CD4-positive, alpha-beta T cell treated with Interleukin-6 at 100 ng/mL for 8 hours (primary cell): Measurements from ENCODE around the gene CHST9.
"Not testable (repeated sequence)": the region's sequence is repeated elsewhere in the genome, so short reads cannot be mapped to it uniquely, and the experiment has no call there.

Experiments
- DNase-seq: peaks from one replicate; pipeline ENCODE4 v3.0.0-alpha.2; 2020; ENCODE audit warnings: mixed read lengths, low spot score

CHST9 gene

GRCh38 chr18:27094621-27095020, 90.5 kb downstream of the CHST9 start:
- DNase-seq = no peak

GRCh38 chr18:27093290-27093689, 91.8 kb downstream of the CHST9 start:
- not testable (repeated sequence) for DNase-seq

DNA sequence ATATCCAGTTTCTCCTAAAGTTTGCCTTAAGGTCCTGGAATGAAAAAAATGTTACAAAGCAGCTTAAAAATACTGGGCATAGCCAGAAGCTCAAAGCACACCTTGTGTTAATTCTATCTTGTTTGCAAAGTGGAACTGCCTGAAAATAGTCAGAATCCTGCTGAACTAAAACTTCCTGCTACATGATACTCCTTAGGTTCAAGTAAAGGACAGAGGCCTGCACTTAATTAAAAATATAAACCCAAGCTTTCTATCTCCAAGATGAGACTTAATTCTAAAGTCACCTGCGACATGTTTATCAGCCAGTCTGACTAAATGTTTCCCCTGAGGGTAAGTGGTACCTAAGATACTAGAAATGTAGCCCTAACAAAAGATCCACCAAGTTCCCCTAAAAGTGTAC, 103.4 kb downstream of the CHST9 start:
- DNase-seq = no peak

GRCh38 chr18:27075828-27076227, 109.3 kb downstream of the CHST9 start:
- DNase-seq = no peak

DNA sequence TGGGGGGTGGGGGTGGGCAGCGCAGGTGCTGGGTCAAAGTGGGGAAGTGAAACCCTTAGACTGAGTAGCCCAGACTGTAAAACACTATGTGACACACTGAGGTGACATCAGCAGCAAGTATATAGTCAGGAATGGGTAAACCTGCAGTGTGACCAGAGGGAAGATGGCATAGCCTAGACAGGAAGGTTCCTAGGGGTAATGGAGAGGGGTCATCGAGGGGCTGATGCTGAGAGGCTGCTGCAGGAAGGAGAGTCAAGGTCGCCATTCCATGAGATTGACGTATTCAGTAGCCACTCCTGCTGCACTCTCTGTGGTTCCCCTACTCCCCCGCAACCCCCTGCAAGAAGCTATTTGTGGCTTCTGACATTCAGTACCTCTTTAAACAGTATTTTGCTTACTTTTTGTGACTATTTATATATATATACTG, 111.7 kb downstream of the CHST9 start:
- DNase-seq = no peak

DNA sequence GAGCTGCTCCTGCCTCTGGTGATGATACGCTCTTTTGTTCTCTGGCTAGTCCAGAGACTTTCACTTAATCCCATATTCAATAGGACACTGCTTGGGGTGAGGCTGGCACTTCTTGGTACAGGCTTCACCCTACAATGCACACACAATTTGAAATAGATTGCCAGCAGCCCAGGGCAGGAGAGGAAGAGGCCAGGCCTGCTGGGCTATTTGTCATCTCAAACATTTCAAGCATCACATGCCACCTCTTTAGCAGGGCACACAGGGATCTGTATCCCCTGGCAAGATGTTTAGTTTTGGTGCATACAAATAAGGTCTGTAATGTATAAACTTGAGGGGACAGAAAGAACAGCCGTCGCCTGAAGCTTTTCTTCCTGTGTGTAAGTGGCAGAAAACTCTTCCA, 120.4 kb downstream of the CHST9 start:
- DNase-seq = no peak

DNA sequence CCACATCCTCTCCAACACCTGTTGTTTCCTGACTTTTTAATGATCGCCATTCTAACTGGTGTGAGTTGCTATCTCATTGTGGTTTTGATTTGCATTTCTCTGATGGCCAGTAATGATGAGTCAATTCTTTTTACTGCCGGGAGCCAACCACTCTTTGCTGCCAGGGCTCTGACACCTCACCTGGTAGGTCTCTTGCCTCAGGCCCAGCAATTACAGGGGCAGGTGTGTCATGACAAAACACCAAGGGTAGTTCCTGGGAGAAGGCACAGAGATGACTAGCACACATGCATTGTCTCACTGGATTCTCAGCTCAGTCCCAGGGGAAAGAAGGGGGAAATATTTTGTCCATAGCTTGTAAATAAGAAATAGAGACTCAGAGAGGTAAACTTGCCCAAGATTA, 122.3 kb downstream of the CHST9 start:
- DNase-seq = no peak

GRCh38 chr18:27061488-27062095, 123.5 kb downstream of the CHST9 start:
- no peak for DNase-seq

- no peak for DNase-seq
These were observed 127.4 kb downstream of the CHST9 start for GRCh38 chr18:27057519-27058234.

DNA sequence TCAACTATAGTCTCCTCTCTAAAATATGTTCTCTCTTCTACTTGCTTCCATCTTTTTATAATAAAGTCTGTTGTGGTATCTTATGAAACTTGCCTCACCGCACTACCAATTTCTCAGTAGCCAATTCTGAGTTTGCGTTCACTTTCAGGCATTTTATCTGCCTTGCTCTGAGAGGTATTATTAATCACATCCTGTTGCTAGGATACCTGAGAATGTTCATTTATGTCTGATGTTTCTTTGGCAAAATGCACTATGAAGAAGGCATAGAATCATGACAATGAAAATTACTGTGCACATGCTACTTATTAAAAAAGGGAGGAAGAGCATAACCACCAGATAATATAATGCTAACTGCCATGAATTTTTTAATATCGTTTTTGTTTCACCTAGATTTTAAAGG, 130.2 kb downstream of the CHST9 start:
- DNase-seq = no peak

GRCh38 chr18:27049969-27050368, 135.1 kb downstream of the CHST9 start:
- no peak for DNase-seq

DNA sequence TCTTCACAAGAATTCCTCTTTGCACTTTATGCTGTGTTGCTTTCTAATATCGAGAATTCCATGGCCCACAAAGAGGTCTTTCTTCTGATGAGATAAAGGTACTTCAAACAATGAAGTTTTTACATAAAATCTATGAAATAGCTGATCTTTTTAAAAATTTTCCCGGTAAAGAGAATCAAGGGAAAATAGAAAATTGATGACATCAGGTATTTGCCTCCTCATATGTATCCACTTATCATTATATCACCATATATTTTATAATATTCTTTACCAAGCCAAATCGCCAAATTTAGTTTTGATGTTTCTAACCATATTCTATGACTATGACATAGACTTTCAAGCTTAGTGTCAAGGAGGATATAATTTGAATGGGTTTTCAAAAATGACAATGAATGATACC, 139.8 kb downstream of the CHST9 start:
- DNase-seq = no peak

- DNase-seq = no peak
These were observed 142.9 kb downstream of the CHST9 start for GRCh38 chr18:27042177-27042576.

GRCh38 chr18:27040796-27041195, 144.3 kb downstream of the CHST9 start:
- DNase-seq = no peak

GRCh38 chr18:27033722-27034121, 151.4 kb downstream of the CHST9 start:
- DNase-seq = no peak

DNA sequence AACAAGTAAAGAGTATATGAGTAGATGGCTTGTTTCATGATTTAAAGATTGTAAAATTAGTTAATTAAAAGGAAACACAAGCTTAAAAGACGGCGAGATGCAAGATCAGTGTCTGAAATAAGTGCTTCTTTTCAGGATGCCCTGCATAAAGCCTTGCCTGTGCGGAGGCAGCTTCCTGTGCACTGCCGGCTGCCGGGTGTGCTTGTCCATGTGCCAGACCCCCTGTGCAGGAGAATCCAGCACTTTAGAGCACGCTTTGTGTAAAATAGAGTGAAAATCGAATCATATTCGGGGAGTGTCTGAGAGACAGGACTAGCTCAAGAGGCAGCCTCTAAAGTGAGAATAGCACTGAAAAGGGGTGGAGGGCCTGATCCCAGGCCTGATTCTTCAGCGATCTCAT, 154.7 kb downstream of the CHST9 start:
- no peak for DNase-seq

DNA sequence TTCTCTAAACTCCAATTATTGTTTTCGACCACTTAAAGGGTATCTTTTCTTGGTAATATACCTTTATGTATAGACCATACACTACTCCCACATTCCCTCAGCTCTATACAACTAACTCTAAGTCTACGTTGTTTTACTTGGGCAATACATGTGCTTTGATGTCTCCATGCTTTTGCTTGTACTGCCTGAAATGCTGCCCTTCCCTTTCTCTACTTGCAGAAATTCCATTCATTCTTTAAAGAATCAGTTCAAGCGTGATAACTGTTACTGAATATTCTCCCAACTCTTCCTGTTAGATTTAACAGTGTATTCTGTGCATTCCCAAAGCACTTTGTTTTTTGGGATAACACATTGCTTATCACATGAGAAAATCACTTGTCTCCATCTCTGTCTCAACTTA, 162.6 kb downstream of the CHST9 start:
- DNase-seq = no peak

DNA sequence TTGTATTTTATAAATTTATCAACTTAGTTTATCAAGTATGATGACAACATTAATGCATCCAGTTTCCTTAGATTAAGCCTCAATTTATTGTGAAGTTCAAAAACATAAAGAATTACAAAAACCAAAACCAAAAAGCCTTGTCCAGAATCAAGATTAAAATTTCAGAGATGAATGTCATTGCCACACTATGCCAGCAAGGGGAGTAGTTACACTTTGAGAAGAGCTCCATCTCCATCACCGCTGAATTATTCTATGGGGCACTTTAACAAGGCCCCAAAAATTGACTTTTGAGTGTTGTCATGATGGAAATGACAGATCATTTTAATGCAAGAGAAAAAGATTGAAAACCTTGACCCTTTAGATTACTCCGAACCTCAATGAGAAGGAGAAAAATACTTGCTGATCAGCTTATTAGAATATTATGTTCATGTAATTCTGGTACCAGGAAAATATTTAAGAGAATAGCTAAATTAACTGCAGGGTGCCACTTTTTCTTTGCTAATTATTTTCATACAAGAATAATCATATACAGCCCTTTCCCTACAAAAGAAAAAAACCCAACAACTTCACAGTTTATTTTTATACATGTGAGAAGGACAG, 167.1 kb downstream of the CHST9 start:
- no peak for DNase-seq

DNA sequence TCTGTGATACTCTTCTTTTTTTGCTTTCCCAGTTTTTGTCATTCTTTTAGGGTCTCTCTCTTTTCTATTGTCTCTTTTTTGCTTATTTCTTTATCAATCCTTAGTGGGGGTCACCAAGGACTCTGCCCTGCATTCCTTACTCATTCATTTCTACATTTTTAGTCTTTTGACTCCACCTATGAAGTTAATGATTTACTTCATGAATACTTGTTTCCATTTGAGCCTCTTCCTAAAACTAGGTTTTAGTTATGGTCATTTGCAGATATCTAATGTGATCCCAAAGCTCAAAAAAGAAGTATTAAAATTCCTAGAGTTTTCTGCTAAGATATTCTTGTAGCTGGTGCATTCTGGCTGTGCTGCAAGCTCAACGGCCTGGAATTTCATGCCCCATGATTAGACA, 170.3 kb downstream of the CHST9 start:
- DNase-seq = no peak

- no peak for DNase-seq
These were observed 174.3 kb downstream of the CHST9 start for GRCh38 chr18:27010784-27011183.

DNA sequence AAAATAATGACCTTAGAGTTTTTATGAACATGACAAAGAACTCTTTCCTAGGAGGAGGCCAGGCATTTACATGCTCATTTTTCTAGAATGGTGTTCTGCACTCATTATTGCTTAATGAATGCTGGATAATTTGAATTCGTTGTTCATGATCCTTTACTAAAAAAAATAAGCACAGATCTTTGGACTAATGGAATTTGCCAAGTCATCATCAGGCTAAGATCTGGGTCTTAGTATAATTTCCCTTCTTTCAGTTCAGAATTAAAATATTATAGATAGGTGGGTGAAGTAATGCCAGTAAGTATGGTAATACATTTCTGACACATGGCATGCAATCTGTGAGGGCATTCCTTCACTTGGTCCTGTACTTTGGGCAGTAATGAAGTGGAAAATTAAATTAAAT, 175.8 kb downstream of the CHST9 start:
- DNase-seq = no peak

DNA sequence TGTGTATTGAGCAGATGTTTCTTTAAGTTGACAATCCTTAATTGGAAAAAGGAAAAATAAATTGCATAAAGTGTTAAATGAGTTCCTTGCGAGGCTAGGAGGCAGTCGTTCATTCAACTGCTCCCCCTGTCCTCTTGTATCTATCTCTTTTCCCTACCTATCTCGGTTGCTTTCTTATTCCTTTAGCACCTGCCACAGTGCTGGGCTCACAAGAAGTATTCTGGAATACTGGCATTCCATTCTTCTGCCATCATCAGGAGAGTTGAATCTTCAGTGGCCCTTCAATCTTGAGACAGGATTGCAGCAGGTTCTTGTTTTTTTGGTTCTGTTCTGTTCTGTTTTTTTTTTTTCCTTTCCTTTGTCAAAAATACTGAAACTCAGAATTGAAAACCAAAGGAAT, 176.5 kb downstream of the CHST9 start:
- no peak for DNase-seq

- DNase-seq = no peak
These were observed 177.2 kb downstream of the CHST9 start for GRCh38 chr18:27007880-27008279.

DNA sequence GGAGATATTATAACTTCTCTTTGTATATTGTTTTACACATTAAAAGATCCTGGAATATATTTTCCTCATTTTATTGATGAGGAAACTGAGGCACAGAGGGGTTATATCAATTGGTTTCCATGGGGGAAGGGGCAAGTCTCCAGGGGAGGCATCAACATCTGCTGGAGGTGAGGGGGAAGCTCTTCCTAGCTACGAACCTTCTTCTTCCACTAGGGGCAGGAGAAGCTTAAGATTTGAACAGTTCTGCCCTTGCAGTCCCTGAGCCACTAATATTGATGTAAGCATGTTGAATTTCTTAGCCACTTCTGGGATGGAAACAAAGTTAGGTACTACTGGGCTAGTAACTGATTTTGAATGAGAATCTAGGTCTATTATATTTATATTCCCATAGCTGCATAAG, 179.5 kb downstream of the CHST9 start:
- no peak for DNase-seq
